HG03108 (cell line): ENCODE results near the gene POP7.
"Not testable (repeated sequence)": the region's sequence is repeated elsewhere in the genome, so short reads cannot be mapped to it uniquely, and the experiment has no call there.

Experiments used
- ATAC-seq: cut with Tn5 transposase; IDR thresholded peaks from one replicate; pipeline ENCODE4 v1.9.1; 2021; ENCODE audit warnings: moderate library complexity; ENCODE audit not compliant: unreplicated experiment

POP7 gene

GRCh38 chr7:100721505-100721812 is 15.5 kb downstream of the POP7 start:
- no peak for ATAC-seq

GRCh38 chr7:100722480-100723212 is 16.7 kb downstream of the POP7 start:
- ATAC-seq: no peak

- ATAC-seq: no peak
Measured at GRCh38 chr7:100723732-100724275, 17.9 kb downstream of the POP7 start.

- not testable (repeated sequence) for ATAC-seq
Measured at GRCh38 chr7:100724364-100724763, 18.4 kb downstream of the POP7 start.

- no peak for ATAC-seq
Measured at GRCh38 chr7:100726996-100727761, 21.3 kb downstream of the POP7 start.

GRCh38 chr7:100728196-100728595 is 22.3 kb downstream of the POP7 start:
- no peak for ATAC-seq

- ATAC-seq: no peak
Measured at GRCh38 chr7:100730136-100730800, 24.3 kb downstream of the POP7 start.

- ATAC-seq: no peak
Measured at GRCh38 chr7:100731937-100732636, 26.2 kb downstream of the POP7 start.

GRCh38 chr7:100735730-100736129 is 29.8 kb downstream of the POP7 start:
- ATAC-seq: no peak

- ATAC-seq: no peak
Measured at GRCh38 chr7:100736671-100737070, 30.8 kb downstream of the POP7 start.

- no peak for ATAC-seq
Measured at GRCh38 chr7:100739934-100740333, 34.0 kb downstream of the POP7 start.

- no peak for ATAC-seq
Measured at GRCh38 chr7:100744605-100745004, 38.7 kb downstream of the POP7 start.

GRCh38 chr7:100745184-100745583 is 39.3 kb downstream of the POP7 start:
- no peak for ATAC-seq

- ATAC-seq: no peak
Measured at GRCh38 chr7:100752994-100753393, 47.1 kb downstream of the POP7 start.

GRCh38 chr7:100753750-100754149 is 47.8 kb downstream of the POP7 start:
- no peak for ATAC-seq
